GM21576 (cell line): ENCODE measurements around the gene CWF19L1.

Experiments used
- ATAC-seq: cut with Tn5 transposase; IDR thresholded peaks from one replicate; pipeline ENCODE4 v1.9.1; 2021; ENCODE audit warnings: mild to moderate bottlenecking, moderate library complexity; ENCODE audit not compliant: unreplicated experiment

The CWF19L1 gene

DNA sequence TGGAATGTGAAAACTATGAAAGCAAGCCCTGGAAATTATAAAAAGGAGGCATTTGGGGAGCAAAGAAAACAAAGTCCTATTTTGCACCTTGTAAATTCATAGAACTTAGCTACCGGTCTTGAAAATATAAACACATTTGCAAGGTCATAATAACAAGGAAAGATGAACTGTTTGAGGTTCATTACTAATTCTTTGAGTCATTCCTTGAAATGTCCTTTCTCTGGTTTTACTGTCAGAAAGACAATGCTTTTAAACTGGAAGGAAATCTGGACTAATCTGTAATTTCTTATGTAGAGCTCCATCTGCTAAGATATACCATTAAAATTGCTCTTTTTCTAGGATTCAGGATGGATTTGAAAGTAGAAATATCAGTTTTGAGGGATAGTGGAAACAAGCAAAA is 83.0 kb downstream of the CWF19L1 start:
- no peak for ATAC-seq

DNA sequence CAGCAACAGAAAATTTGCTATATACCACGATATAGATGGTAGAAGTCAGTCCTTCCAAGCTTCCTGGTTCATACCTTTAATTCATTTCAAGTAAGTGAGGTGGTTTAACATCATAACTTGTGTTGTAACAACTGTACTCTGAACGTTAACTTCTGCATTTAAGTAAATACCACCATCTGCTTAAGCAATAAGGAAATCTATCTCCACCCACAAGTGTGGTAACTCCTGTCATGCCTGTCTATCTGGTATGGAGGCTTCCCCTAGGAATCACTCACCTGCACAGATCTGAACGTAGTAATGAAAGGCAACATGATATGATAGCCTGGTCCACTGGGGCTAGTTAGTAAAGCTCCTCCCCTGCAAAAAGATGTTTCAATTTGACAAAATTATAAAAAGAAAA is 84.0 kb downstream of the CWF19L1 start:
- no peak for ATAC-seq

DNA sequence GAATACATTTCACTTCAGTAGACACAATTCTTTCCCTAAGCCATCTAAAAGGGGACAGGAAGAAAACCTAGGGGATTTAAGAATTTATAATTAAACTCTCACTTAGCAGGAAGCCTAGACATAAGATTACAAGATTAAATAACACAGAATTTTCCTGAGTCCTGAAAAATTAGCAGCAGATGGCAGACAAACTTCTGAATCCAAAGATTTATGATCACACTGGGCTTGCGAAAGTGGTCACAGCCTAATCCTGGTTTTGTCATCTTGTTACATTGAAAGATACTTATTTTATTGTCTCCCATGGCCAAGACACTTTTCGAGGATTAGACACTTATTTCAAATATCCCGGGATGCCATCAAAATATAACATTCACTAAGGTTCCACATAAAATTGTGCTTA is 84.5 kb downstream of the CWF19L1 start:
- no peak for ATAC-seq
